Activated T-helper 17 cell treated with anti-CD3 and anti-CD28 coated beads, Interleukin-2, amount 50 U/mL, for 72 hours (primary cell): ENCODE measurements around the gene REG4. TPM values are rescaled to one million over a fixed set of nuclear protein-coding genes. Genes with fewer than 3 reads are reported as not detected.
"Not testable (repeated sequence)": the region's sequence is repeated elsewhere in the genome, so short reads cannot be mapped to it uniquely, and the experiment has no call there.

Experiments used
- ATAC-seq: fragments of 150-1000 bp; cut with Tn5 transposase; replicated peaks from 2 replicates; pipeline ENCODE4 v1.10.0; 2021; ENCODE audit warnings: mild to moderate bottlenecking, moderate library complexity
- H3K27ac Mint-ChIP-seq: one replicate; pipeline ENCODE4 v1.8.0; 2022; ENCODE audit warnings: mixed read lengths
- H3K27me3 Mint-ChIP-seq: one replicate; pipeline ENCODE4 v1.8.0; 2022; ENCODE audit warnings: mixed read lengths
- H3K36me3 Mint-ChIP-seq: one replicate; pipeline ENCODE4 v1.8.0; 2022; ENCODE audit warnings: low read depth, mild to moderate bottlenecking, mixed read lengths
- H3K4me1 Mint-ChIP-seq: one replicate; pipeline ENCODE4 v1.8.0; 2022; ENCODE audit warnings: mixed read lengths
- H3K4me3 Mint-ChIP-seq: one replicate; pipeline ENCODE4 v1.8.0; 2022; ENCODE audit warnings: mild to moderate bottlenecking, mixed read lengths
- H3K9me3 Mint-ChIP-seq: one replicate; pipeline ENCODE4 v1.8.0; 2022; ENCODE audit warnings: mixed read lengths
- total RNA-seq, 2 donors: library from RNA; stranded (reverse); gene quantifications; one replicate each; pipeline ENCODE4 v1.2.3, GENCODE V29; 2022

The REG4 gene
- total RNA-seq, 2 donors from 2014 or later: 1.4 TPM; not detected in 1

DNA sequence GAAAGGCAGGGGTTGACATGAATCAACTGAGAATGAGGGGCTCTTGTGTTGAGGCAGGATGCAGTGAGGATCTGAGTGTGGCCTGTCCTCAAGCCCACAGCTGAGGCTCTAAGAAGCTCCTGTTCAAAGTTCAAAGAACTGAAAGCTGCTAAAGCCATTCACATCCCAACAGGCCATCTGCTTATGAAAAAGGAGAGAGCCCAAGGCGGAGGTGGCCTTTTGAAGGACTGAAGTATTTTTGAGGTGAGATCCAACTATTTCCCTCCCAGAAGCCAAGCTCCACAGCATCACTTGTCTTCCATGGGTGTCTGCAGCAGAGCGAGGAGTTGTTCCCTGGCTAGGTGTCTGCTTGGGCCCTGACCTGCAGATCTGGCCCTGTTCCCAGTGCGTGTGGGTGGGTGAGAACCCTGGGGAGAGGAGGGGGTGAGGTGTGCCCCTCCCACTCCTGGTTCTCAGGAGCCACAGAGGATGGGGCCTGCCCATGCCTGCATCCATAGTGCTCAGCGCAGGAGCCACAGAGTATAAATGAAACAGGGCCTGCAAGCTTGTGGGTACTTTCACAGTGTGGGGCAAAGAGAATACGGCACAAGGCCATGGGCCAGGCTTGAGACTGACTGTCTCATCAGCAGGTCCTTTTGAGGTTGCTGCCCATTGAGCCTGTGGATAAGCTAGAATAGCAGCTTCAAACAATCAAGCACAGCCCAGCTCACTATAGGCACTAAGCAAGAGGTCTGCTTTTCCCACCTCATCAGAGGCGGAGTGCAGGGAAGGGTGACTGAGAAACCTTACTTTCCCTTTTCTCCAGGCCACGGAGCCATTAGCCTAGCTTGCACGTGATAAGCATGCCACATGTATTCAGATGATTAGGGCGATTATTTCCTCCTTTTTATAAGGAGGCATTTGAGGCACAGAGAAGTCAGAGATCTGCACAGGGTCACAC lies 15.7 kb downstream of the REG4 start:
- Mint-ChIP-seq H3K4me1 (no peaks in the 10 kb centered on the region), H3K9me3 (no peaks in the 10 kb centered on the region), H3K27ac (no peak overlapping the region), H3K27me3 (peaks cover 18% of the 10 kb centered on the region), H3K4me3 (no peak overlapping the region), H3K36me3 (no peaks in the 10 kb centered on the region)
- ATAC-seq: no peak

- Mint-ChIP-seq H3K9me3 (no peaks in the 10 kb centered on the region), H3K27ac (no peak overlapping the region), H3K4me3 (no peak overlapping the region), H3K4me1 (no peaks in the 10 kb centered on the region), H3K36me3 (no peaks in the 10 kb centered on the region), H3K27me3 (peaks cover 22% of the 10 kb centered on the region)
- ATAC-seq: no peak
These were observed 16.4 kb downstream of the REG4 start for GRCh38 chr1:119794876-119795240.

GRCh38 chr1:119794230-119794875 lies 16.9 kb downstream of the REG4 start:
- Mint-ChIP-seq H3K4me3 (no peak overlapping the region), H3K9me3 (no peaks in the 10 kb centered on the region), H3K27ac (no peak overlapping the region), H3K36me3 (no peaks in the 10 kb centered on the region), H3K27me3 (peaks cover 22% of the 10 kb centered on the region), H3K4me1 (no peaks in the 10 kb centered on the region)
- ATAC-seq: no peak

DNA sequence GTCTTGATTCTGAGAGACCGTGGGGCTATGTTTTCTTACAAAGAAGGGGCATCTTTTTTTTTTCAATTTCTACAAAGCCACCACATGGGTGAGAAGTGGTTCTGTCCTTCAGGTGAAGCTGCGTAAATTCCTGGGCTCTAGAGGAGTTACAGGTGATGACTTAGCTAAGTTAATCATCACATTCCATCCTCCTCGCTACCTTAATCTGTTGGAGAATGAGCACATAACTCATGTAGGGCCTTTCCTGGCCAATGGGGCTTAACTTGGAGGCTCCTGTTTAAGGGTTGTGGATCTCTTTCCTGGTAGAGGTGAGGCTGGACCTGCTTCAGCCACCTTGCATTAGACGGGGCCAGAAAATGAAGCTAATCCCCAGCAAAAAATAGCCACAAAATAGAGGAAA lies 19.9 kb downstream of the REG4 start:
- no peak overlapping the region for H3K27ac Mint-ChIP-seq

GRCh38 chr1:119790451-119791198 lies 20.6 kb downstream of the REG4 start:
- no peak for ATAC-seq
- H3K36me3 Mint-ChIP-seq: no peaks in the 10 kb centered on the region
- no peak overlapping the region for H3K27ac Mint-ChIP-seq
- H3K9me3 Mint-ChIP-seq: no peaks in the 10 kb centered on the region
- peaks cover 22% of the 10 kb centered on the region for H3K27me3 Mint-ChIP-seq
- no peaks in the 10 kb centered on the region for H3K4me1 Mint-ChIP-seq
- H3K4me3 Mint-ChIP-seq: no peak overlapping the region

More for the DNA sequence above, 19.9 kb downstream of the REG4 start:
- H3K27me3 Mint-ChIP-seq: peaks cover 22% of the 10 kb centered on the region
- H3K4me1 Mint-ChIP-seq: no peaks in the 10 kb centered on the region
- no peaks in the 10 kb centered on the region for H3K9me3 Mint-ChIP-seq
- H3K36me3 Mint-ChIP-seq: no peaks in the 10 kb centered on the region
- H3K4me3 Mint-ChIP-seq: no peak overlapping the region
- no peak for ATAC-seq

DNA sequence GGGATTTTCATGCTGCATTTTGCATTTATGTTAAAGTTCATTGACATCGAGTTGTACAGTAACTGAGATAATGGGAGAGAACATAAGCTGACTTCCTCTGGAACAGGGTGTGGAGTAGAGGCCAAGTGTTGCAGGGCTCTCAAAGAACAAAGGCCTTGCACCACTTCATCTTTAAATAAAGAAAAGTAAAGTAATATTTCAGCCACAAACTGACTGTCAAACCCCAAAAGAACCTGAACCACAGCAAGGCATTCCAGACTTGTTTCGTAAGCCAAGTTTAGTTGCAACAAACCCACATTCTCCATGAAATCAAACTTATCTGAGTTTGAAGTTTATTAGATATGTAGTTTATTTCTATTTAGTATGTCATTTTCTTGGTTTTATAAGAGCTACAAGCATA lies 23.5 kb downstream of the REG4 start:
- Mint-ChIP-seq H3K9me3 (no peaks in the 10 kb centered on the region), H3K27ac (no peak overlapping the region), H3K4me1 (no peaks in the 10 kb centered on the region), H3K27me3 (peaks cover 22% of the 10 kb centered on the region), H3K4me3 (no peak overlapping the region), H3K36me3 (no peaks in the 10 kb centered on the region)
- no peak for ATAC-seq

DNA sequence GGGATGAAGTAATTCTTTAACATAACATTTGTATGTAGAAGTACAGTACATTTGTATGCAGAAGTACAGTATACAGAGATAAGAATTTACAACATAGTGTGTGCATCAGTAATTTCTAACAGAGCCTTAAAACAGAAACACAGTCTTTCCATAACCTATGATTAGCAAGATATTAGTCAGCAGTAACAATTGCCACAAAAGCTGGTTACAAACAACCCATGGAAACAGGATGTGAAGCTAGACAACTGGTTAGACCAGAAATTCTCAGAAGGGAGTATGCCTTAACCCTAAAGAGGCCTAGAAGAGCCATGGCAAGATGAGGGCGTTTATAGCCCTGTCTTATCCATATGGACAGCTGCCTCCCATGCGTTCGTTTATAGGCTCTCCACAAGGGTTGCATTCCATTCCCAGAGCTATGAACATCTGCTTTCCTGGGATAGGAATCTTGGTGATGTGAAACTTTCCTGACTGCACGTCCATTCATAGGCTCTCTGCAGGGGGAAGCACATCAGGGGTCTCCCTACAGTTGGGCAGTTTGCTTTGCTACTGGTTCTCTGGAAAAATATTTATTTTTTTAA lies 24.7 kb downstream of the REG4 start:
- H3K4me1 Mint-ChIP-seq, H3K4me3 Mint-ChIP-seq, H3K9me3 Mint-ChIP-seq, H3K36me3 Mint-ChIP-seq, ATAC-seq, H3K27ac Mint-ChIP-seq: not testable (repeated sequence)
- peaks cover 17% of the 10 kb centered on the region for H3K27me3 Mint-ChIP-seq

GRCh38 chr1:119786046-119786445 lies 25.2 kb downstream of the REG4 start:
- ATAC-seq: not testable (repeated sequence)

DNA sequence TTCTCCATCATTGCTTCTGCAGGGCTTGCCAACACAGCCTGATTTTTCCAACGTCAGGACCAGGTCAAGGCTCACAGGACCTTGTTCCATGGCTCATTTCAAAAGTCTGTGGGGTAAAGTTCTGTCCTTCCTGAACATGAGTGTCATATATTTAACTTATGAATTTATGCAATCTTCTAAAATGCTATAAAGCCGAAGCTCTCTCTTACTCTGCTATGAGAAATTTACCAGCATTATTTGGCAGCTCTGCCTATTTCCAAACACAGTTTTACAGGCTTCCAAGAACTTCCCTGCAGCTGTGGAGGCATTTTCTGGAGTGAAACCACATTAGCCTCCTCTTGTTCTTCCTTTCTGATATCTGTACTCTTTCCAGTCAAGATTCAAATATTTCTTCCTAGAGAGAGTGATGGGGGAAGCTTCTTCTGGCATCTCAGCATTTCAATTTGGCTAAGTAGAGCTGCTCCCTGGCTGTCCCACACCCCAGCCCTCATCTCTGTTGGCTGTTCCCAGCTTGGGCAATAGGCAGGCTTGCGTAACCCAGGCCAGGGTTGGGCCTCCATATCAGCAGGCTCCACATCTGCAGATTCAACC lies 27.0 kb downstream of the REG4 start:
- Mint-ChIP-seq H3K4me3 (no peak overlapping the region), H3K9me3 (no peaks in the 10 kb centered on the region), H3K27me3 (peaks cover 7% of the 10 kb centered on the region), H3K4me1 (no peaks in the 10 kb centered on the region), H3K36me3 (no peaks in the 10 kb centered on the region), H3K27ac (no peak overlapping the region)
- ATAC-seq: no peak

More at GRCh38 chr1:119786046-119786445, 25.2 kb downstream of the REG4 start:
- H3K4me3 Mint-ChIP-seq, H3K4me1 Mint-ChIP-seq, H3K36me3 Mint-ChIP-seq, H3K9me3 Mint-ChIP-seq, H3K27ac Mint-ChIP-seq: not testable (repeated sequence)
- H3K27me3 Mint-ChIP-seq: peaks cover 13% of the 10 kb centered on the region

DNA sequence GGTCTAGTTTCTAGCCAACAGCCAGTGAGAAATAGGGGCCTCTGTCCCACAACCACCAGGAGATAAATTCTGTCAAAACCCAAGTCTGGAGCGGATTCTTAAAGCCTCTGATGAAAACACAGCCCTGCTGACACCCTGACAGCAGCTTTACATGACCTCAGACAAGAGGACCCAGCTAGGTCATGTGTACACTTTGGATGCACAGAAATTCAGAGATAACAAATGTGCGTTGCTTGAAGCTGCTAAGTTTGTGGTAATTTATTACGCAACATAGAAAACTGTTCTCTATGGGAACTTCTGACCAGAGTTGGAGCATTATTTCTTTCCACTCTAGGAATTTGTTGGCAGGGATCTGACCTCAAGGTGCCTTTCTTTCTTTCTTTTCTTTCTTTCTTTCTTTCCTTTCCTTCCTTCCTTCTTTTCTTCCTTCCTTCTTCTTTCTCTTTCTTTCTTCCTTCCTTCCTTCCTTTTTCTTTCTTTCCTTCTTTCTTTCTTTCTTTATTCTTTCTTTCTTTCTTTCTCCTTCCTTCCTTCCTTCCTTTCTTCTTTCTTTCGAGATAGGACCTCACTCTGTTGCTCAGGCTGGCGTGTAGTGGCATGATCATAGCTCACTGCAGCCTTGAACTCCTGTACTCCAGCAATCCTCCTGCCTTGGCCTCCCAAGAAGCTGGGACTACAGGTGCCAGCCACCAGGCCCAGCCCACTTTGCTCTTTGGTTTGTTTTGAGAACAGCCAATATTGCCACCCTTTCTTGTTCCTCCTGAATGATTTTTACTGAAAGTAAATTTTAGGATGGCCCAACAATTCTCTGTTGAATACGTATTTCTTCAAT lies 27.7 kb downstream of the REG4 start:
- Mint-ChIP-seq H3K36me3 (no peaks in the 10 kb centered on the region), H3K4me3 (no peak overlapping the region), H3K27ac (no peak overlapping the region), H3K27me3 (peaks cover 7% of the 10 kb centered on the region), H3K4me1 (no peaks in the 10 kb centered on the region), H3K9me3 (no peaks in the 10 kb centered on the region)
- no peak for ATAC-seq

DNA sequence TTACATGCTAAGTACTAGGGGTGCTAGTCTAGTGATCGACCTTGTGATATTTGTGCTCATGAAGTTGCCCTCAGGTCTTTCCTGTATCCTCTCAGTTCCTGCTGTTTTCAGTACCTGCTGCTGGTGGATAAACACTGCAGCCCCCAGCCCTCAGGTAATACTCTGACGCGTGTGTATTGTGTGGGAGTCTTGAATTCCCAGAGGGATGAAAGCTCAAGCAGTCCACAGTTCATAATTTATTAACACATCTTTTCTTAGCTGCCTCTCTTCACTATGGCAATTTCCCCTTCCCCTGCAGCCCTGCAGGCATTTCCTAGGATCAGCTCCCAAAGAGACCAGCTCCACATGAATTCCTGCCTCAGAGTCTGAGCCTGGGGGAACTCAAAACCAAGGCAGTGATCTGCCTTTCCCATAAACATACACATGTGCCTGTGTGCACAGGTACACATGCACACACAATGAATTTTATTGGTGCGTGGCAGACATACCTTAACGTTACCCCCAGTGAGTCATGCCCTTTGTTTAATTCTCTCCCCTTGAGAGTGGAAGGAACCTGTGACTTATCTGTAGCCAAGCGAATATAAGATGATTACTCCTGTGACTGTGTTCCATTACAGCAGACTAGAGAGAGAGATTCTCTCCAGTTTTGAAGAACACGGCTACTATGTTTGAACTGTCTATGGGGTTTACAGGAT lies 28.5 kb downstream of the REG4 start:
- Mint-ChIP-seq H3K27ac (no peak overlapping the region), H3K4me3 (no peak overlapping the region), H3K9me3 (no peaks in the 10 kb centered on the region), H3K27me3 (peaks cover 7% of the 10 kb centered on the region), H3K36me3 (no peaks in the 10 kb centered on the region), H3K4me1 (no peaks in the 10 kb centered on the region)
- peak; percentile 35 for ATAC-seq

DNA sequence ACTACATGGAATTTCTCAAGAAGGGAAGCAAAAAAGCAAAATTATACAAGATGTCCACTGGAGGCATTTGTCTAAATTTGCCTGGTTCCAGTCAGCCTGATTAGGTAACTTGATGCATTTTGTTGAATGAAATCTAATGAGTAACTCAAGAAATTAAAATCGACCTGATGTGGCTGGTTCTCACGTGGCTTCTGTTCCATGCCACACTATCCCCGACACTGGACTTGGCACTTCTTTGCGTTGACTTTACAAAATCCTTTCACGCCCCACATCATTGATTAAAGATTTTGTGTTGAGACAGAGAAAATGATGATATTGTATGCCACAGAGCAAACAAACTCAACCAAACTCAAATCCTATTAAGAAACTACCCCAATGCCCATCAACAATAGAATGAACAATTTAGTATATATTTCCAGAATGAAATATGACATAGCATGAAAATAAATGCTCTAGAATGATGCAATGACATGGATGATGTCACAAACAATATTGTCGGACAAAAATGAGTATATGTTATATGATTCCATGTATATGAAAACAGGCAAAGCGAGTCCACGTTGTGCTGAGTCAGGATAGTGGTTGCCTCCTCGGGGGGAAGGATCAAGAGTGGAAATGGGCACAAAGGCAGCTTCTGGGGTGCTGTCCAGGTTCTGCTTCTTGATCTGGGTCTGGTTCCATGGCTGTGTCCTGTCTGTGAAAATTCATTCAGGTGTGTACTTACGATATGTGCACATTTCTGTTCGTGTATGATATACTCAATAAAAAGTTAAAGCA lies 29.6 kb downstream of the REG4 start:
- H3K4me1 Mint-ChIP-seq: no peaks in the 10 kb centered on the region

More for the DNA sequence above, 29.6 kb downstream of the REG4 start:
- Mint-ChIP-seq H3K27ac (no peak overlapping the region), H3K27me3 (peaks cover 9% of the 10 kb centered on the region), H3K4me3 (no peak overlapping the region), H3K9me3 (no peaks in the 10 kb centered on the region), H3K36me3 (no peaks in the 10 kb centered on the region)
- ATAC-seq: no peak
